Natural killer cell (primary cell): ENCODE data around the gene LDLRAD4. TPM values are rescaled to one million over a fixed set of nuclear protein-coding genes. Genes with fewer than 3 reads are reported as not detected.
A peak's percentile ranks its signal among the peaks of the same experiment; 100 is the strongest.

Experiments
- ATAC-seq, 3 donors: fragments of 150-1000 bp in 2 of 3; fragments of 200-7000 bp in 1 of 3; cut with Tn5 transposase; 1 replicate in 1 of 3; 2 replicates in 2 of 3; pipeline ENCODE4 v1.10.0; 2021; ENCODE audit warnings: mild to moderate bottlenecking in 2 of 3, moderate library complexity in 2 of 3
- DNase-seq, 2 donors: peaks; one replicate each; pipeline versions ENCODE4 v3.0.0 to v3.0.0-alpha.2; 2013 to 2021; ENCODE audit warnings: mixed read lengths in 1 of 2
- H3K27ac ChIP-seq: one replicate; pipeline ENCODE4 v1.5.1; 2013; ENCODE audit warnings: mild to moderate bottlenecking, low read length
- H3K27me3 ChIP-seq: one replicate; pipeline ENCODE4 v1.6.1; 2013; ENCODE audit warnings: low read length; ENCODE audit not compliant: control insufficient read depth, insufficient read depth
- H3K36me3 ChIP-seq: one replicate; pipeline ENCODE4 v1.6.1; 2013; ENCODE audit warnings: low read length; ENCODE audit not compliant: control insufficient read depth, insufficient read depth
- H3K4me1 ChIP-seq: one replicate; pipeline ENCODE4 v1.6.1; 2013; ENCODE audit warnings: low read length; ENCODE audit not compliant: control insufficient read depth, insufficient read depth
- H3K4me3 ChIP-seq: one replicate; pipeline ENCODE4 v1.5.1; 2013; ENCODE audit warnings: low read length
- H3K9me3 ChIP-seq: one replicate; pipeline ENCODE4 v1.6.1; 2013; ENCODE audit warnings: low read length; ENCODE audit not compliant: control insufficient read depth, insufficient read depth
- H3K27ac Mint-ChIP-seq, 2 donors: one replicate each; pipeline ENCODE4 v1.8.0; 2022; ENCODE audit warnings: mild to moderate bottlenecking in 2 of 2, mixed read lengths in 2 of 2, moderate library complexity in 1 of 2
- H3K27me3 Mint-ChIP-seq, 2 donors: one replicate each; pipeline ENCODE4 v1.8.0; 2022; ENCODE audit warnings: low read depth in 2 of 2, mixed read lengths in 2 of 2
- H3K36me3 Mint-ChIP-seq: one replicate; pipeline ENCODE4 v1.8.0; 2022; ENCODE audit warnings: mixed read lengths
- H3K4me1 Mint-ChIP-seq, 2 donors: one replicate each; pipeline ENCODE4 v1.8.0; 2022; ENCODE audit warnings: mixed read lengths in 2 of 2
- H3K4me3 Mint-ChIP-seq: one replicate; pipeline ENCODE4 v1.8.0; 2022; ENCODE audit warnings: mild to moderate bottlenecking, moderate library complexity, mixed read lengths
- H3K9me3 Mint-ChIP-seq, 2 donors: one replicate each; pipeline ENCODE4 v1.8.0; 2022; ENCODE audit warnings: mixed read lengths in 2 of 2
- WGBS: methylation state at CpG from one replicate; pipeline ENCODE4 v1.1.7; 2013; ENCODE audit warnings: missing lambda C conversion rate; ENCODE audit not compliant: insufficient coverage; 5-methylcytosine and 5-hydroxymethylcytosine counted together
- intact Hi-C: fragments of 100-400 bp; cut with micrococcal nuclease; formaldehyde crosslinking; loops from one replicate; pipeline ENCODE4 v1.14.2; 2022
- total RNA-seq, 4 donors: library from RNA; stranded (reverse); fragments of 120-200 nt in 1 of 4; gene quantifications; one replicate each; pipeline versions ENCODE4 v1.2.3 to v1.2.4, GENCODE V29; 2013 to 2022
- TF ChIP-seq, protein P1 (sequence below): fragments of 200-600 bp; IDR thresholded peaks from one replicate; pipeline ENCODE4 v1.8.0; 2022; ENCODE audit warnings: antibody characterized with exemption

LDLRAD4 gene
- total RNA-seq, 3 donors from 2014 or later (not counting 1 experiment from before 2014, with no cell fraction given): 24.0 to 36.3 (median 29.2) TPM

DNA sequence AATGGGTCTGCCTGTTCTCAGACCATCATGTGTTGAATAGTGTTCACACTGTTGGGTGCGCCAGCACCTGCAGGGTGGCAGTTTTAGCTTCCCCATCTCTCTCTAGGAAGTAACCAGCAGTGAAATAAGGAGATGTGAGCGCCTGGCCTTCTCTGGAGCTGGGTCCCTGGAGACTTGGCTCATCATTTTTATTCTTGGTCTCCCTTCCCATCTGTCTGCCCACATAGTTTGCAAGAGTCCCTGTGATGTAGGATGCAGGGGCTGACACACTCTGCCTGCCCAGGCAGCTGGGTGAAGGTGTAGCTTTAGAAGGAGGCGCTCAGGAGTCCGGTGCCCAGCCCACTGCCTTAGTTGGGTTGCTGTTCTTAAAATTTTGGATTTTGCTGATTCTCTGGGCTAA is 172.2 kb downstream of the LDLRAD4 start:
- ATAC-seq (no peak), DNase-seq (no peak)
- H3K4me3 Mint-ChIP-seq: no peak overlapping the region
- no peak overlapping the region for H3K27ac Mint-ChIP-seq
- no peaks in the 10 kb centered on the region for H3K36me3 ChIP-seq
- TF ChIP-seq, protein P1, sequence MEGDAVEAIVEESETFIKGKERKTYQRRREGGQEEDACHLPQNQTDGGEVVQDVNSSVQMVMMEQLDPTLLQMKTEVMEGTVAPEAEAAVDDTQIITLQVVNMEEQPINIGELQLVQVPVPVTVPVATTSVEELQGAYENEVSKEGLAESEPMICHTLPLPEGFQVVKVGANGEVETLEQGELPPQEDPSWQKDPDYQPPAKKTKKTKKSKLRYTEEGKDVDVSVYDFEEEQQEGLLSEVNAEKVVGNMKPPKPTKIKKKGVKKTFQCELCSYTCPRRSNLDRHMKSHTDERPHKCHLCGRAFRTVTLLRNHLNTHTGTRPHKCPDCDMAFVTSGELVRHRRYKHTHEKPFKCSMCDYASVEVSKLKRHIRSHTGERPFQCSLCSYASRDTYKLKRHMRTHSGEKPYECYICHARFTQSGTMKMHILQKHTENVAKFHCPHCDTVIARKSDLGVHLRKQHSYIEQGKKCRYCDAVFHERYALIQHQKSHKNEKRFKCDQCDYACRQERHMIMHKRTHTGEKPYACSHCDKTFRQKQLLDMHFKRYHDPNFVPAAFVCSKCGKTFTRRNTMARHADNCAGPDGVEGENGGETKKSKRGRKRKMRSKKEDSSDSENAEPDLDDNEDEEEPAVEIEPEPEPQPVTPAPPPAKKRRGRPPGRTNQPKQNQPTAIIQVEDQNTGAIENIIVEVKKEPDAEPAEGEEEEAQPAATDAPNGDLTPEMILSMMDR: no peak
- 91% methylated on average over 4 of the region's 4 CpGs for WGBS
- H3K27me3 Mint-ChIP-seq: no peaks in the 10 kb centered on the region
- no peak overlapping the region for H3K4me3 ChIP-seq
- intact Hi-C loops: no loop called here
- no peaks in the 10 kb centered on the region for H3K4me1 ChIP-seq
- H3K27ac ChIP-seq: no peak overlapping the region
- H3K4me1 Mint-ChIP-seq: no peaks in the 10 kb centered on the region
- no peaks in the 10 kb centered on the region for H3K36me3 Mint-ChIP-seq
- no peaks in the 10 kb centered on the region for H3K9me3 Mint-ChIP-seq
- no peaks in the 10 kb centered on the region for H3K27me3 ChIP-seq
- no peaks in the 10 kb centered on the region for H3K9me3 ChIP-seq

- no peaks in the 10 kb centered on the region for H3K4me1 Mint-ChIP-seq
- no peak overlapping the region for H3K4me3 Mint-ChIP-seq
- H3K9me3 ChIP-seq: no peaks in the 10 kb centered on the region
- H3K27me3 ChIP-seq: no peaks in the 10 kb centered on the region
- H3K27ac Mint-ChIP-seq: no peak overlapping the region
- intact Hi-C loops: no loop called here
- no peaks in the 10 kb centered on the region for H3K9me3 Mint-ChIP-seq
- DNase-seq (peak in 1 of 2 donors; percentile 50), ATAC-seq (no peak)
- H3K27me3 Mint-ChIP-seq: no peaks in the 10 kb centered on the region
- 93% methylated on average over 12 of the region's 12 CpGs for WGBS
- no peaks in the 10 kb centered on the region for H3K4me1 ChIP-seq
- H3K36me3 Mint-ChIP-seq: no peaks in the 10 kb centered on the region
- H3K4me3 ChIP-seq: no peak overlapping the region
- TF ChIP-seq, protein P1: no peak
- no peaks in the 10 kb centered on the region for H3K36me3 ChIP-seq
- no peak overlapping the region for H3K27ac ChIP-seq
These were observed 173.6 kb downstream of the LDLRAD4 start for GRCh38 chr18:13392029-13392750.

- Mint-ChIP-seq H3K27me3 (no peaks in the 10 kb centered on the region), H3K4me1 (no peaks in the 10 kb centered on the region), H3K36me3 (no peaks in the 10 kb centered on the region), H3K9me3 (no peaks in the 10 kb centered on the region), H3K4me3 (no peak overlapping the region), H3K27ac (no peak overlapping the region)
- WGBS: 92% methylated on average over 8 of the region's 8 CpGs
- Histone ChIP-seq H3K4me1 (no peaks in the 10 kb centered on the region), H3K36me3 (no peaks in the 10 kb centered on the region), H3K9me3 (no peaks in the 10 kb centered on the region), H3K27ac (no peak overlapping the region), H3K4me3 (no peak overlapping the region), H3K27me3 (no peaks in the 10 kb centered on the region)
- TF ChIP-seq, protein P1: no peak
- DNase-seq (no peak), ATAC-seq (no peak)
- intact Hi-C loops: no loop called here
These were observed 174.3 kb downstream of the LDLRAD4 start for GRCh38 chr18:13392899-13393298.

- Histone ChIP-seq H3K27me3 (no peaks in the 10 kb centered on the region), H3K9me3 (no peaks in the 10 kb centered on the region), H3K36me3 (no peaks in the 10 kb centered on the region), H3K27ac (no peak overlapping the region), H3K4me1 (no peaks in the 10 kb centered on the region), H3K4me3 (no peak overlapping the region)
- TF ChIP-seq, protein P1: no peak
- no peak for ATAC-seq
- intact Hi-C loops: no loop called here
- Mint-ChIP-seq H3K4me3 (no peak overlapping the region), H3K9me3 (no peaks in the 10 kb centered on the region), H3K4me1 (no peaks in the 10 kb centered on the region), H3K27me3 (no peaks in the 10 kb centered on the region), H3K36me3 (no peaks in the 10 kb centered on the region), H3K27ac (no peak overlapping the region)
- DNase-seq: no peak
- WGBS: 85% methylated on average over 10 of the region's 11 CpGs
These were observed 174.8 kb downstream of the LDLRAD4 start for GRCh38 chr18:13393338-13393737.
